T-helper 17 cell (primary cell): Measurements from ENCODE around the gene CTRB2. TPM values are rescaled to one million over a fixed set of nuclear protein-coding genes. Genes with fewer than 3 reads are reported as not detected.
"Not testable (repeated sequence)": the region's sequence is repeated elsewhere in the genome, so short reads cannot be mapped to it uniquely, and the experiment has no call there.

Source experiments
- ATAC-seq: fragments of 150-1000 bp; cut with Tn5 transposase; 2 replicates; pipeline ENCODE4 v1.10.0; 2021; ENCODE audit warnings: mild to moderate bottlenecking, moderate library complexity
- DNase-seq, 3 donors: peaks; one replicate each; pipeline versions ENCODE4 v3.0.0 to v3.0.0-alpha.2; 2020 to 2021
- H3K9me3 ChIP-seq: one replicate; pipeline ENCODE4 v1.7.0; 2013; ENCODE audit warnings: low read length, mild to moderate bottlenecking; ENCODE audit not compliant: control insufficient read depth, poor library complexity, severe bottlenecking
- H3K27ac Mint-ChIP-seq: one replicate; pipeline ENCODE4 v1.8.0; 2022; ENCODE audit warnings: mild to moderate bottlenecking, moderate library complexity, mixed read lengths
- H3K27me3 Mint-ChIP-seq: one replicate; pipeline ENCODE4 v1.8.0; 2022; ENCODE audit warnings: mixed read lengths
- H3K36me3 Mint-ChIP-seq: one replicate; pipeline ENCODE4 v1.8.0; 2022; ENCODE audit warnings: low read depth, mixed read lengths
- H3K4me1 Mint-ChIP-seq: one replicate; pipeline ENCODE4 v1.8.0; 2022; ENCODE audit warnings: mild to moderate bottlenecking, mixed read lengths
- H3K4me3 Mint-ChIP-seq: one replicate; pipeline ENCODE4 v1.8.0; 2022; ENCODE audit warnings: mild to moderate bottlenecking, moderate library complexity, mixed read lengths
- total RNA-seq, 4 donors: library from RNA in 2 of 4; stranded (reverse) in 2 of 4; gene quantifications; one replicate each; pipeline ENCODE4 v1.2.3 and lab custom pipeline; 2022 to 2026

CTRB2 gene
- total RNA-seq, 2 donors from 2014 or later: not detected

- not testable (repeated sequence) for H3K27me3 Mint-ChIP-seq, H3K36me3 Mint-ChIP-seq, DNase-seq, ATAC-seq, H3K9me3 ChIP-seq, H3K27ac Mint-ChIP-seq, H3K4me3 Mint-ChIP-seq, H3K4me1 Mint-ChIP-seq
These were observed 4.3 kb upstream of the CTRB2 start for GRCh38 chr16:75211286-75211685.

GRCh38 chr16:75209944-75210343 lies 3.0 kb upstream of the CTRB2 start:
- DNase-seq: no peak

GRCh38 chr16:75209514-75209913 lies 2.6 kb upstream of the CTRB2 start:
- not testable (repeated sequence) for H3K9me3 ChIP-seq, ATAC-seq, H3K4me1 Mint-ChIP-seq, H3K4me3 Mint-ChIP-seq, H3K36me3 Mint-ChIP-seq, H3K27ac Mint-ChIP-seq, DNase-seq, H3K27me3 Mint-ChIP-seq

More at GRCh38 chr16:75209944-75210343, 3.0 kb upstream of the CTRB2 start:
- Mint-ChIP-seq H3K4me1 (no peaks in the 10 kb centered on the region), H3K27ac (no peak overlapping the region), H3K4me3 (no peak overlapping the region), H3K27me3 (no peaks in the 10 kb centered on the region), H3K36me3 (no peaks in the 10 kb centered on the region)
- H3K9me3 ChIP-seq: no peaks in the 10 kb centered on the region
- no peak for ATAC-seq

GRCh38 chr16:75208861-75209505 lies 2.0 kb upstream of the CTRB2 start:
- H3K27ac Mint-ChIP-seq: no peak overlapping the region
- H3K4me1 Mint-ChIP-seq: peaks cover under 1% of the 10 kb centered on the region

GRCh38 chr16:75208242-75208825 lies 1.4 kb upstream of the CTRB2 start:
- Mint-ChIP-seq H3K4me1 (peaks cover 3% of the 10 kb centered on the region), H3K4me3 (no peak overlapping the region), H3K36me3 (no peaks in the 10 kb centered on the region), H3K27ac (no peak overlapping the region), H3K27me3 (no peaks in the 10 kb centered on the region)
- H3K9me3 ChIP-seq: no peaks in the 10 kb centered on the region
- DNase-seq (no peak), ATAC-seq (no peak)

More at GRCh38 chr16:75208861-75209505, 2.0 kb upstream of the CTRB2 start:
- DNase-seq: no peak
- no peaks in the 10 kb centered on the region for H3K9me3 ChIP-seq
- H3K27me3 Mint-ChIP-seq: no peaks in the 10 kb centered on the region
- ATAC-seq: no peak
- no peaks in the 10 kb centered on the region for H3K36me3 Mint-ChIP-seq
- no peak overlapping the region for H3K4me3 Mint-ChIP-seq

- ATAC-seq (no peak), DNase-seq (no peak)
- Mint-ChIP-seq H3K4me3 (no peak overlapping the region), H3K36me3 (no peaks in the 10 kb centered on the region), H3K27ac (no peak overlapping the region), H3K27me3 (no peaks in the 10 kb centered on the region), H3K4me1 (peaks cover 3% of the 10 kb centered on the region)
- no peaks in the 10 kb centered on the region for H3K9me3 ChIP-seq
These were observed 870 bp upstream of the CTRB2 start for GRCh38 chr16:75207831-75208230.

GRCh38 chr16:75205961-75206748 lies 806 bp downstream of the CTRB2 start:
- not testable (repeated sequence) for ATAC-seq, H3K4me1 Mint-ChIP-seq, DNase-seq, H3K27me3 Mint-ChIP-seq, H3K36me3 Mint-ChIP-seq, H3K27ac Mint-ChIP-seq, H3K9me3 ChIP-seq, H3K4me3 Mint-ChIP-seq

GRCh38 chr16:75205438-75205837 lies 1.5 kb downstream of the CTRB2 start:
- not testable (repeated sequence) for H3K9me3 ChIP-seq, DNase-seq, H3K27me3 Mint-ChIP-seq, ATAC-seq, H3K4me3 Mint-ChIP-seq, H3K27ac Mint-ChIP-seq, H3K36me3 Mint-ChIP-seq
- H3K4me1 Mint-ChIP-seq: peaks cover 11% of the 10 kb centered on the region

- ATAC-seq: not testable (repeated sequence)
- peaks cover 11% of the 10 kb centered on the region for H3K4me1 Mint-ChIP-seq
These were observed 2.1 kb downstream of the CTRB2 start for GRCh38 chr16:75204905-75205304.

GRCh38 chr16:75204410-75204758 lies 2.6 kb downstream of the CTRB2 start:
- H3K27me3 Mint-ChIP-seq: no peaks in the 10 kb centered on the region
- no peak overlapping the region for H3K4me3 Mint-ChIP-seq
- DNase-seq: no peak
- H3K36me3 Mint-ChIP-seq: no peaks in the 10 kb centered on the region
- H3K27ac Mint-ChIP-seq: no peak overlapping the region
- no peak for ATAC-seq
- H3K4me1 Mint-ChIP-seq: peaks cover 11% of the 10 kb centered on the region
- H3K9me3 ChIP-seq: no peaks in the 10 kb centered on the region

More at GRCh38 chr16:75204905-75205304, 2.1 kb downstream of the CTRB2 start:
- H3K36me3 Mint-ChIP-seq, H3K4me3 Mint-ChIP-seq, DNase-seq, H3K9me3 ChIP-seq, H3K27me3 Mint-ChIP-seq, H3K27ac Mint-ChIP-seq: not testable (repeated sequence)

- Mint-ChIP-seq H3K27me3 (no peaks in the 10 kb centered on the region), H3K36me3 (no peaks in the 10 kb centered on the region), H3K27ac (peak overlapping the region; percentile 75), H3K4me3 (no peak overlapping the region), H3K4me1 (peaks cover 11% of the 10 kb centered on the region)
- ATAC-seq (no peak), DNase-seq (no peak)
- H3K9me3 ChIP-seq: no peaks in the 10 kb centered on the region
These were observed 3.1 kb downstream of the CTRB2 start for GRCh38 chr16:75203667-75204409.

- H3K9me3 ChIP-seq: no peaks in the 10 kb centered on the region
- Mint-ChIP-seq H3K36me3 (no peaks in the 10 kb centered on the region), H3K4me3 (no peak overlapping the region), H3K27me3 (peaks cover 5% of the 10 kb centered on the region), H3K27ac (peak overlapping the region; percentile 75), H3K4me1 (peaks cover 11% of the 10 kb centered on the region)
- DNase-seq (no peak), ATAC-seq (no peak)
These were observed 3.9 kb downstream of the CTRB2 start for GRCh38 chr16:75203096-75203495.

- H3K36me3 Mint-ChIP-seq: no peaks in the 10 kb centered on the region
- no peak overlapping the region for H3K4me3 Mint-ChIP-seq
- peaks cover 13% of the 10 kb centered on the region for H3K4me1 Mint-ChIP-seq
- H3K27ac Mint-ChIP-seq: peak overlapping the region; percentile 78
- no peaks in the 10 kb centered on the region for H3K9me3 ChIP-seq
- H3K27me3 Mint-ChIP-seq: peaks cover 14% of the 10 kb centered on the region
- no peak for DNase-seq
- ATAC-seq: no peak
These were observed 4.8 kb downstream of the CTRB2 start for GRCh38 chr16:75202069-75202590.
